GM23248 (cell line): Measurements from ENCODE around the gene FADD.

ENCODE experiments used
- EZH2 ChIP-seq: fragments of 200-600 bp; sonication (generic); IDR thresholded peaks from 2 replicates; pipeline ENCODE4 v1.6.1; 2018; ENCODE audit warnings: antibody characterized with exemption, mild to moderate bottlenecking; ENCODE audit not compliant: insufficient read depth, poor library complexity, severe bottlenecking
- EZH2phosphoT487 ChIP-seq: fragments of 200-600 bp; sonication (generic); IDR thresholded peaks from 2 replicates; pipeline ENCODE4 v1.6.1; 2018; ENCODE audit warnings: antibody characterized with exemption, moderate library complexity, mild to moderate bottlenecking, low read depth; ENCODE audit not compliant: insufficient read depth

DNA sequence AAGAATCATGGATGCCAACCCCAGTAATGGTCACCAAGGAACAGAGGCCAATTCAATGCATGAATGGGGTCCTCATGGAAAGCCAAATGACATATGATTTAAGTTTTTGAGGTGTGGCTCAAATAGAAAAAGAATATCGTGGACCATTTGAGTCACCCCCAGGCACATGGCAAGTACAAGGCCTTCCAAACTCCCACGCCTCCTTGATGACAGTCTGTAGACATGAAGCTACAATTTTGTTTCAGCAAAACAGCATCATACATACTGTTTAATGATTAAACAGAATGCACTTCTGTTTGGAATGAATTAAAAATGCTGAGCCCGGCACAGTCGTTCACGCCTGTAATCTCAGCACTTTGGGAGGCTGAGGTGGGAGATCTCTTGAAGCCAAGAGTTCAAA lies 7.4 kb downstream of the FADD start:
- TF ChIP-seq EZH2 (no peak), EZH2phosphoT487 (no peak)
